GM18502 (cell line): ENCODE results near the gene FGF2.
A peak's percentile ranks its signal among the peaks of the same experiment; 100 is the strongest.
"Not testable (repeated sequence)": the region's sequence is repeated elsewhere in the genome, so short reads cannot be mapped to it uniquely, and the experiment has no call there.

Experiments used
- ATAC-seq: cut with Tn5 transposase; IDR thresholded peaks from one replicate; pipeline ENCODE4 v1.9.1; 2021; ENCODE audit warnings: mild to moderate bottlenecking; ENCODE audit not compliant: unreplicated experiment, poor library complexity

The FGF2 gene

GRCh38 chr4:122914938-122915337 lies 88.3 kb downstream of the FGF2 start:
- no peak for ATAC-seq

- no peak for ATAC-seq
Measured at GRCh38 chr4:122917731-122918130, 91.1 kb downstream of the FGF2 start.

- no peak for ATAC-seq
Measured at GRCh38 chr4:122920473-122920872, 93.8 kb downstream of the FGF2 start.

- no peak for ATAC-seq
Measured at GRCh38 chr4:122921300-122921699, 94.7 kb downstream of the FGF2 start.

DNA sequence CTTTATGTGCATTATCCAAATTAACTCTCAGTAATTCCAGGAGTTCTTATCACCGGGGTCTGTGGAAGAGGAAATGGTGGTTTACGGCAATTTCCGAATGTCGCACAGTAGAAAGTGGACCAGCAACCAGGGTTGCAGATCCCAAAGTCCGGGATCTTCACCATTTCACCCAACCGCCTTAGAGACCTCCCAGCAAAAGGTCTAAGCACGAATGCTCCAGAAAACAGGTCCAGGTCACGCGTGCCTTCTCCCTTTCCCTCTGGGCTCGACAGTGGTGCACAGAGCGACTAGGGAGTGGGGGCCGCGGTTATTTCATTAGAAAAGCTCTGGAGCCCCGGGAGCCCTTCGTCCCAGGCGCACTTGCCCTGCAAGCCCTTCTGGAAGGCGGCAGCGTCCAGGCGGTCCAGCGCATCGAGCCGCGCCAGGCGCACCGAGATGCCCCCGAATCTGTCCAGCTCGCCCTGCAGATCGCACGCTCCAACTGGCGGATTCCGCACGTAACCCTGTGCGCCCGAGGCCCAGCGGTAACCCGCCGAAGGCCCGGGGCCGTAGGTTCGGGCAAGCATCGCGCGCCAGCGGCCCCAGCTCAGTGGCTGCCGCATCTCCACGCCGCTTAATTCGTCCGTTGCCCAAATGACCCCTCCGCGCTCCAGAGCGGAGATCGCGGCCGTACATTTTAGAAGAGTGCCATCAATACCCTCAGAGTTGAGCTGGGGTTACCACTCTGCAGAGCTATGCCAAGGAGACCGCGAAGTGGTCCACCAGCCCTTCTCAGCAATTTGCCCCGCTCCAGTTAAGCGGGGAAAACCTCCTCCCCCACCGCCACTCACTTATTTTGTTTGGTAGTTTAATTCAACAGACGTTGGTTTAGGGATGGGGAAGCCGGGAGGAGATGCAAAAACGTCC lies 95.6 kb downstream of the FGF2 start, which contains the start of gene NUDT6:
TSS of gene NUDT6 (minus strand) at position 627 of the 906 bp plus-strand sequence. CDS start at position 602, 25 bp downstream.
- peak; percentile 66 for ATAC-seq

- ATAC-seq: peak; percentile 98
Measured at GRCh38 chr4:122922877-122923511, 96.4 kb downstream of the FGF2 start.

- ATAC-seq: no peak
Measured at GRCh38 chr4:122928930-122929329, 102.3 kb downstream of the FGF2 start.

- ATAC-seq: no peak
Measured at GRCh38 chr4:122930862-122931261, 104.2 kb downstream of the FGF2 start.

DNA sequence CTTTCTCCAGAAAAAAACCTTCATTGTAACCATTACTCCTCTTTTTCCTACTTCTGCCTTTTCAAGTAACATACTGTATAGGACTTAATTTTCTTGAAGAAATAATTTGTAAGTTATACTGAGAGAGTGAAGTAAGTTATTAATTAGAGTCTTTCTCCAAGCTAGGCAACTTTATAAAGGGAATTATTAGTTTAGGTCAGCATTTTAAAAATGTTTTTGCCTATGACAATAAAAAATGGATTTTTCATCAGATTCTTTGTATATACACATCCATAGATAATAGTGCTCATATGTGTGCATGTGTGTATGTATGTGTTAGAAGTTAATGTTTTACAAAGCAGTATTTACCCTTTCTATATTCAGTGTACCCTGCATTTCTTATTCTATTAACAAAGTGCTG lies 106.1 kb downstream of the FGF2 start:
- ATAC-seq: no peak

GRCh38 chr4:122945136-122945535 lies 118.5 kb downstream of the FGF2 start:
- ATAC-seq: not testable (repeated sequence)

GRCh38 chr4:122946142-122946541 lies 119.5 kb downstream of the FGF2 start:
- ATAC-seq: no peak
